ENCODE data around the gene ATG5. TPM values are rescaled to one million over a fixed set of nuclear protein-coding genes. Genes with fewer than 3 reads are reported as not detected.
"Not testable (repeated sequence)": the region's sequence is repeated elsewhere in the genome, so short reads cannot be mapped to it uniquely, and the experiment has no call there.

ATG5 gene
- total and polyA plus RNA-seq, 2 donors from 2014 or later, result 26.5 to 31.6 TPM

- Histone ChIP-seq H3K4me3 (ENCODE audit: low read length in 3 of 3) (no peak overlapping the region), H3K27ac (ENCODE audit: low read depth in 2 of 2, low read length in 2 of 2) (no peak overlapping the region), H3K9ac (ENCODE audit: low read length in 3 of 3) (no peak overlapping the region), H3K9me3 (ENCODE audit: control insufficient read depth in 2 of 3, insufficient read depth in 1 of 3, low read length in 3 of 3) (no peaks in the 10 kb centered on the region), H3K27me3 (ENCODE audit: control insufficient read depth, insufficient read depth, low read length) (no peaks in the 10 kb centered on the region), H3K4me1 (ENCODE audit: control insufficient read depth in 2 of 3, insufficient read depth in 2 of 3, low read depth in 1 of 3, low read length in 3 of 3) (no peaks in the 10 kb centered on the region), H3K36me3 (ENCODE audit: control insufficient read depth in 2 of 3, insufficient read depth in 3 of 3, low read length in 3 of 3) (peaks cover 0 to 3% (median 0%) of the 10 kb centered on the region in 3 donors)
- DNase-seq (no peak), FAIRE-seq (no peak)
- intact Hi-C loops (cut with DNase I), result no loop called here
- TF ChIP-seq CTCF (IDR thresholded peaks at IDR 0.05; ENCODE audit: borderline replicate concordance, extremely low read depth, insufficient read depth), result no peak
Observed at GRCh38 chr6:106252687-106253086, 72.9 kb downstream of the ATG5 start.

GRCh38 chr6:106251531-106252255 lies 73.9 kb downstream of the ATG5 start:
- DNase-seq; FAIRE-seq; H3K36me3 ChIP-seq (ENCODE audit: control insufficient read depth in 2 of 3, insufficient read depth in 3 of 3, low read length in 3 of 3); H3K4me1 ChIP-seq (ENCODE audit: control insufficient read depth in 2 of 3, insufficient read depth in 2 of 3, low read depth in 1 of 3, low read length in 3 of 3); H3K27ac ChIP-seq (ENCODE audit: low read depth in 2 of 2, low read length in 2 of 2); H3K27me3 ChIP-seq (ENCODE audit: control insufficient read depth, insufficient read depth, low read length); intact Hi-C loops (cut with DNase I); H3K4me3 ChIP-seq (ENCODE audit: low read length in 3 of 3); H3K9ac ChIP-seq (ENCODE audit: low read length in 3 of 3); H3K9me3 ChIP-seq (ENCODE audit: control insufficient read depth in 2 of 3, insufficient read depth in 1 of 3, low read length in 3 of 3): not testable (repeated sequence)

GRCh38 chr6:106250953-106251352 lies 74.6 kb downstream of the ATG5 start:
- DNase-seq, result no peak
- TF ChIP-seq CTCF (IDR thresholded peaks at IDR 0.05; ENCODE audit: borderline replicate concordance, extremely low read depth, insufficient read depth), result no peak
- Histone ChIP-seq H3K9ac (ENCODE audit: low read length in 3 of 3) (no peak overlapping the region), H3K4me3 (ENCODE audit: low read length in 3 of 3) (no peak overlapping the region), H3K4me1 (ENCODE audit: control insufficient read depth in 2 of 3, insufficient read depth in 2 of 3, low read depth in 1 of 3, low read length in 3 of 3) (no peaks in the 10 kb centered on the region), H3K9me3 (ENCODE audit: control insufficient read depth in 2 of 3, insufficient read depth in 1 of 3, low read length in 3 of 3) (no peaks in the 10 kb centered on the region), H3K27me3 (ENCODE audit: control insufficient read depth, insufficient read depth, low read length) (no peaks in the 10 kb centered on the region), H3K27ac (ENCODE audit: low read depth in 2 of 2, low read length in 2 of 2) (no peak overlapping the region), H3K36me3 (ENCODE audit: control insufficient read depth in 2 of 3, insufficient read depth in 3 of 3, low read length in 3 of 3) (peaks cover 0 to 7% (median 0%) of the 10 kb centered on the region in 3 donors)
- intact Hi-C loops (cut with DNase I), result no loop called here
- FAIRE-seq, result no peak

- intact Hi-C loops (cut with DNase I), result no loop called here
- no peaks in the 10 kb centered on the region for H3K4me1 ChIP-seq (ENCODE audit: control insufficient read depth in 2 of 3, insufficient read depth in 2 of 3, low read depth in 1 of 3, low read length in 3 of 3)
- FAIRE-seq (no peak), DNase-seq (no peak)
- no peak for TF ChIP-seq CTCF (IDR thresholded peaks at IDR 0.05; ENCODE audit: borderline replicate concordance, extremely low read depth, insufficient read depth)
- H3K27me3 ChIP-seq (ENCODE audit: control insufficient read depth, insufficient read depth, low read length), result no peaks in the 10 kb centered on the region
- no peak overlapping the region for H3K4me3 ChIP-seq (ENCODE audit: low read length in 3 of 3)
- no peaks in the 10 kb centered on the region for H3K9me3 ChIP-seq (ENCODE audit: control insufficient read depth in 2 of 3, insufficient read depth in 1 of 3, low read length in 3 of 3)
- peaks cover 0 to 7% (median 0%) of the 10 kb centered on the region in 3 donors for H3K36me3 ChIP-seq (ENCODE audit: control insufficient read depth in 2 of 3, insufficient read depth in 3 of 3, low read length in 3 of 3)
- H3K27ac ChIP-seq (ENCODE audit: low read depth in 2 of 2, low read length in 2 of 2), result no peak overlapping the region
- H3K9ac ChIP-seq (ENCODE audit: low read length in 3 of 3), result no peak overlapping the region
Observed at GRCh38 chr6:106249658-106250057, 75.9 kb downstream of the ATG5 start.

Data from kidney (tissue), 14 donors.